Glomerular endothelial cell (primary cell): ENCODE measurements around the gene ARHGDIG. TPM values are rescaled to one million over a fixed set of nuclear protein-coding genes. Genes with fewer than 3 reads are reported as not detected.

Source experiments
- DNase-seq: peaks from one replicate; pipeline ENCODE4 v3.0.0-alpha.2; 2011; ENCODE audit warnings: low read depth, low spot score; ENCODE audit errors: extremely low read depth
- total RNA-seq: library from RNA; depleted of rRNA; stranded (reverse); fragments of >200 nt; gene quantifications from 2 replicates; pipeline ENCODE4 v1.2.3, GENCODE V29; 2015

Gene ARHGDIG
- total RNA-seq, 1 donor from 2014 or later: 0.64 TPM

DNA sequence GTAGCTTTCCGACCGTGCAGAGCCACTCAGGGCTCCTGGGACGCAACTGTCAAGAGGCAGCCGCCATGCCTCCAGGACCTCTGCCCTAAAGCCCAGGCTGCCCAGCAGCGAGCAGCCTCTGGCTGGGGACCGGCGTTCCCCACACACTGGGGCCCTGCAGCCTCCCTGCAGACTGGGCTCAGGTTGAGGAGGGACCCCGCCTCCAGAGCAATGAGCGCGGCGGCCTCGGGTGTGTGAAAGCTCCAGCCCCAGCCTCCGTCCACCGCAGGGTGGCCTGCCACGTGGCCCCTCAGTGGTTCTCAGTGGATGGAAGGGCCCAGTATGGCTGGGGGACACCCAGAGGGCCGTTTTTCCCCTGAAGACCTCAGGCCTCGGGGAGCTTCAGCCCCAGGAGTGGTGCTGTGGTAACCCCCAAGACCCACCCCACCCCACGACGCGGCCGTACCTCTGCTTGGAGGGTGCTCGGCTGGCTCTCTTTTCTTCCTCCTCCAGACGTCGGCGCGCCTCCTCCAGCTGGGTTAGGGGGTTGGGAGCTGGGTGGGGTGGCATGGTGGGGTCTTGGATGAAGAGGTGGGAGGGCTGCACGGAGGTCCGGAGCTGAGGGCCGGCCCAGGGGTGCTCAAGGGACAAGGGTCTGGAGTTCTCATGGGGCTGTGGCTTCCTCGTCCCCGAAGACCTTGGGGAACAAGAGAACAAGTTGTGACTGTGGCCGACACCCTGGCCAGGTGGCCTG, 12.8 kb downstream of the ARHGDIG start:
- DNase-seq: no peak

DNA sequence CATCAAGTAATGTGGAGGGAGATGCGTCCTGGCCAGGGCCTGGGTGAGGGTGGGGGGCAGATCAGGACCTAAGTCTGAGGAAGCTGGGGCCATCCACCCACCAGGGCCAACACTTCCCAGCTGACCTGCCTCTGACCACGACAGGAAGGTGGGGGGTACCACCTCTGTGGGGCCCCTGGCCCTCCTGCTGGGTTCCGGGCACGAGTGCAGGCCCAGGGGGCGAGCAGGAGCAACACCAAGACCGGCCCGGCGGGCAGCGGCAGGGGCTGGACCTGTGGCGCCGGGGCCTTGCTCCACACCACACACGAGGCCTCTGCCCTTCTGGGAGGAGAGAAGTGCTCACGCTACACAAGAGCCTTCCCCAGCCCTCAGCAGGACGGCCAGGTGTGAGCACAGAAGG, 15.9 kb downstream of the ARHGDIG start:
- no peak for DNase-seq

DNA sequence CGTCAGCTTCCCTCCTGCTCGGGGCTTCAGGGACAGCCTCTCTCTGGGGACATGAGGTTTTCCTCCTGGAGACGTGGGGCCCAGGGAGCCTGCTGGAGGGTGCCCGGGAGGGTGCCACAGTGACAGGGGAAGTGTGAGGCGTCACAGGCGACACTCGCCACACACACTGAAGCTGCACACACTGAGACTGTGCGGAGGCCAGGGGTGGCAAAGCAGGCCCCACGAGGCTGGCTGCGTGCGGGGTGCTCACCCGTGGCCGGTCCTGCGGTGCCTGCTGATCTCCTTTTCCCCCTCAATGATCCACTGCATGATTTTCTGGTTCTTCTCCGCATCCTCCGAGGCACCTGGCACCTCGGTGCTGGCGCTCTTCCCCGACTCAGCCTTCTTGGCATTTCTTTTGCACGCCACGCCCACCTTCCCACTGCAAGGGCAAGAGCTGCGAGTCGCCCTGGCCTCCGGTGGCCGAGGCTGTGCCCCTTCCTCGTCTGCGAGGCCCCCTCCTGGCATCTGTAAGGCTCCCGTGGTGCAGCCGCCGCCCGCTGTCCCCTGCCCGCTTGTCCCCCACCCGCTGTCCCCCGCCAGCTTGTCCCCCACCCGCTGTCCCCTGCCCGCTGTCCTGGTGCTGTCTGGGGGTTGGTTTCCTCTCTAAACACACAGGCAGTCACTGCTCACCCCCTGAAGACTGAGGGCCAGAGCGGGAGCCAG, 16.6 kb downstream of the ARHGDIG start:
- DNase-seq: no peak

DNA sequence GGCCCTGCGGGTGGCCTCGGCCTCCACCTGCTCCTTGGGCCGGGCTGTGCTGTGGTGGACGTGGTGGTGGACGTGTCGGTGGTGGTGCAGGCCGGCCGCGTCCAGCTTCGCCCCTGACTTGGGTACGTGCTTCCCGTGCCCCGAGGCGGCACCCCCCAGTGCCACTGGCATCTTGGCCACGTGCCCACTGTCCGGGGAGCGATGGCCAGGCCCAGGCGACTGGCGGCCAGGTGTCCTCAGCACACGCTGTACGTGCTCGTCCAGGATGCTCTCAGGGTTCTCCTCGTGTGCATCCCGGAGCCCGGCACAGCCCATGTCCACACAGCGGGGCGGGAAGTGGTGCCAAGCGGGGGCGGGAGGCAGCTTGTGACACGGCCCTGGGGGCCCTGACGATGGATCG, 17.4 kb downstream of the ARHGDIG start:
- no peak for DNase-seq

DNA sequence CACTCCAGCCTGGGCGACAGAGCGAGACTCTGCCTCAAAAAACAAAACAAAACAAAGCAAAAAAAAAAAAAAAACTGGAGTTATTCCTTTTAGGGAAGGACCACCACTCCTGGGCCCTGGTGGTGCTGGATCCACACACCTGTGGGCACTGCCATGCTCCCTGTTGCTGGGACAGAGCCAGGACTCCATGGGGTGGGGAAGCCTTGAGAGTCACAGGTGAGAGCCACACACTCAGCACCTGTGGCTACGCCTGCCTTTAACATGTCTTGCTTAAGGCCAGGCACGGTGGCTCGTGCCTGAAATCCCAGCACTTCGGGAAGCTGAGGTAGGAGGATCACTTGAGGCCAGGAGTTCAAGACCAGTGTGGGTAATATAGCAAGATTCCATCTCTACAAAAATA, 20.8 kb downstream of the ARHGDIG start:
- DNase-seq: no peak

DNA sequence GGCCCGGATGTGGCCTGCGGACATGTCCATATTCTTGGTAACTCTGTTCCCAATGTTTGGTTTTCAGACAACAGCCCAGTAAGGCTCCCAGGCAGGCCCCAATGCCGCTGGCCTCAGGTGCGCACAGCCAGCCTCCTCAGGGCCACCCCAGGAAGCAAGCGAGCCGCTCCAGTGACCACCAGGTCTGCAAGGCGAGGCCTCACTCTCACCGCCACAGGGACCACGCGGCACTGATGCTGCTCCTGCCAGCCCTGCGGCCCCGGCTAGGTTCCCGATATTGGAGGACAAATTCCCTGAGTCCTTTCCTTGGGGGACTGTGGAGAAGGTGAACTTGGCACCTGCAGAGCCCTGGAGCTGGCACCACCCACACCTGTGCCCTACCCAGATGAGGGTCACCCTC, 21.6 kb downstream of the ARHGDIG start:
- DNase-seq: no peak

DNA sequence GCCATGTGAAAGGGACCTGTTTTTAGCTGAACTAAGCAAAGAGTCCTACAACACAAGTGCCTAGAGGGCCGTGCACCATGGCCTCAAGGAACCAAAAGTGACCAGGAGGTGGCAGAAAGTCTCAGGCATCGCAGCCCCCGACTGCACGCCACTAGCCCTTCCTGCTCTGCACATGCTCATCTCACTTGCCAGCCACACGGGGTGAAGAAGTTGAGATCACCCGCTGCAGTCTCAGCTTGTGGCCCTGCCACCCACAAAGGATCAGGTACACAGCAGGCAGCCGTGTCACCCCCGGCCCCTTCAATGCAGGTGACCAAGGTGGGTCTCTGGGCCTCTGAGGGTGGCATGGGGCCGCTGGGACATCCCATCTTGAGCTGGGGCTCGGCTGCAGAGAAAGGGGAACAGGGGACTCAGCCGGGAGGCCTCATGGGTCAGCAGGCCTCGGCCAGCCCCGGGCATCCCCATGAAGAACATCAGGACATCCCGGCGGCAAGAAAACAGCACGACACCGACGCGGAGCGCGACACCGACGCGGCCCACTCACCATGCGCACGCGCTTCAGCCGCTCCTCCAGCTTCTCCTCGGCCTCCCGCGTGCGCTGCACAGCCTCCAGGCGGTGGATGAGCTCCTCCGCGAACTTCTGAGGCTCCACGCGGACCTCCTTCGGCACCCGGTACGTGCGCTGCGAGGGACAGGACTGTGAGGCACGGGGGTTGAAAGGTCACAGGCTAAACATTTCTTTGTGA, 23.5 kb downstream of the ARHGDIG start:
- no peak for DNase-seq

DNA sequence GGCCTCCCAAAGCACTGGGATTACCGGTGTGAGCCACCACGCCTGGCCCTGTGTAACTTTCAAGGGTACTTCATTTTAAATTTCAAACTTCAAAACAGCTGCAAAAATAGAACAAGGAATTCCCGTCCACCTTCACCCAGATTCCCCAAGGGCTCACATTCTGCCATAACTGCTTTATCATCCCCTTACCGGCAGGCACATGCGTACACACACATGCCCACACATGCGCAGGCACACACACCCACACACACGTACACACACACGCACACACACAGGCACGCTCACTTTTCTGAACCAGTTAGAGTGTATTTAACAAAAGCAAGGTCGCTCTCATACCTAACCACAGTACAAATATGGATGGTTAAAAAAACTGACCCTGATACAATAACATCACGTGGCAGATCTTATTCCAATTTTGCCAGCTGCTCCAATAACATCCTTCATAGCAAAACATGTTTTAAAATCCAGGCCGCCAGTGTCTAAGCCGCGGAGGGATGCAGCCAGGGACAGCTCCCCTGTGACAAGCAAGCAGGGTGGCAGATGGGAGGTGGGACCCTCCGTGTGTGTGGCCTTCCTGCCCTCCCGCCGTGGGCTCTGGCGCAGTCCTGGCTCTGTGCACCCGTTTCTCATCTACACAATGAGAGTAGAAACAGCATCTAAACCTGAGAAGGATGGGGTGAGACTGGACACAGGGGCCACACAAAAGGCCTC, 25.7 kb downstream of the ARHGDIG start:
- no peak for DNase-seq

DNA sequence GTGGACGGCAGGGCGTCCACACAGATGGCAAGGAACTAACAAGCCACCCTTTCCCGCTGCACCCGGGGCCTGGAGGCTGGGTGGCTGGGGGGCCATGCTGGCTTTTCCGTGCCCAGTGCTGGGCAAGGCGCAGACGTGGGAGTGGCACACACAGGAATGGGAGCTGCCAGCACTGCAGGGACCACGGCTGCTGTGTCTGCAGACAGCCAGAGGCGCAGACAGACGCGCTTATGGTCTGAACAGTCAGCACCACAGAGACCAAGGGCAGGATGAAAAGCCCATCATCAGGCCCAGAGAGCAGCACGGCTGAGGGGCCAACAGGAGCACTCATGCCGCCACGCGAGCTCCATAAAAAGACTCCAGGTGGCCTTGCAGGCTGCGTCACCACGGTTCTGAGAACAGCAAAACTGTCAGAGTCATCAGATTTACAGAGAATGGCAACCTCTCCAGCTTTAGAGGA, 26.6 kb downstream of the ARHGDIG start:
- DNase-seq: no peak

DNA sequence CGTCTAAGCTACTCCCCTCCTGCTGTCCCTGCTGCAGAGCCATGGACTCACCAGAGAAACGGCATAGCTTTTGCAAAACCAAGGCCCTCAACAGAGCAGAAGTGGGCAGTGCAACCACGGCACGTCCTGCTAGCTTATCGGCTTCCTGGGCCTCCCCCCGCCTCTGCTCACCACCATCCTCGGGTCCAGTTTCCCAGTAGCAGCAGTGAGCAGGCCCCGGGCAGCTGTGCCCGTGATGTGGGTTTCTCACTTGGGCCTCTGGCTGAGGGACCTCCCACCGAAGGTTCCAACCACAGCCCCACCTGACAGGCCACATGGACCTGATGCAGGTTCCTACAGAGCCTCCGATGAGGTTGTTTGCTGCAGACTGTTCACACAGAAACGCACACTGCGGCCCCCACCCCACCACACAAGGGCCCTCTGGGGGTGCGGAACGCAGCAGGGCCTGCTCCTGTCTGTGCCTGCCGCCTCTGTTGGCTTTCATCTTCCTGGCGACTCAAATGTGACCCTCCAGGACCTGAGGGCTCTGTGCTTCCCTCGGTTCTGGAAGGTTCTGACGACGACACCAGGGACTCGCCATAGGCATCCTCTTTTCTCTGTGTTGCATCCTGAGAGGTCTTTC, 27.4 kb downstream of the ARHGDIG start:
- no peak for DNase-seq

DNA sequence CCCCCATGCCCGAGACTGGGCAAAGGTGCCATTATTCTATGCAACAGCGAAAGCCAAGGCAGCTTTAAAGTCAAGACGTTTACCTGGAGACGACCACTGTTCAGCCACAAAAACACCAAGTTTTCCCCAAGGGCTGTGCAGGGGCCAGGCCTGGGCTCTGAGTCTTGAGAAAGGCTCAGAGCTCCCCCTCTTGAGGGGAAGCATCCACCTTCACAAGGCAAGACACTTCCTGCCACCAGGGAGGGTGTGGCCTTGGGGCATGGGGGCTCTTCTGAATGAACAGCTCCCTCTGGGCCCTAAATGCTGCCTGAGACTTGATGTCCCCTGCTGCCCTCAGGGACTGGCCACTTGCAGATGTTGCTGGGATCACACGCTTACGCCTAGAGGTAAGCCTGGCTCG, 29.1 kb downstream of the ARHGDIG start:
- DNase-seq: no peak

DNA sequence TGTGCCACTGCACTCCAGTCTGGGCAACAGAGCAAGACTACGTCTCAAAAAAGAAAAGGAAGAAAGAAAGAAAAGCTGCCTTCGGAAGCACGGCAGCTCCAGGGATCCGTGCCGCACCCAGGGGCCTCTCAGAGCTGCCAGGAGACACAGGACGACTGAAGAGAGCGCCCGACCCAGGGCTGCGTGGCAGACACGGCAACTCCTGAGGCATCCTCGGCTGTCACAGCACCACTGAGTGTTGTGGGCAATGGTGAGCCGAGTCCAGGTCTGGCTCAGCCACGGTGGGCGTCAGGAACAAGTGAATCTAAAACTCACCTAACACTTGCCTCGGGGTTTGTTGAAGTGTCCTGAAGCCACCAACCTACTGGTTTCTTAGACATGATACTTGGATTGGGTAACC, 31.3 kb downstream of the ARHGDIG start:
- DNase-seq: no peak

DNA sequence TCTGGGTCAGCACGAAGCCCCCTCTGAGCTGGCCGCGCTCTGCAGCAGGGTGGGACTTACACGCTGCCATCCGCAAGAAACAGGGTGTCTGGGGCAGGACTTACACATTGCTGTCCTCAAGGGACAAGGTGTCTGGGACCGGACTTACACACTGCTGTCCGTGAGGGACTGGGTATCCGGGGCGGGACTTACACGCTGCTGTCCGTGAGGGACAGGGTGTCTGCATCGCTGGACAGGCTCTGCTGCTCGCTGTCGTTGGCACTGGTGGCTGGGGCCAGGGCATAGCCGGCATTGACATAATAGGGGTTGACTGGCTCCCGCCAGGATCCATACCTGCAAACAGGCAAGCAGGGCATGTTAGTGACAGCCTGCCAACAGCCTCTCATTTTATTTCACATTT, 34.0 kb downstream of the ARHGDIG start:
- DNase-seq: no peak

DNA sequence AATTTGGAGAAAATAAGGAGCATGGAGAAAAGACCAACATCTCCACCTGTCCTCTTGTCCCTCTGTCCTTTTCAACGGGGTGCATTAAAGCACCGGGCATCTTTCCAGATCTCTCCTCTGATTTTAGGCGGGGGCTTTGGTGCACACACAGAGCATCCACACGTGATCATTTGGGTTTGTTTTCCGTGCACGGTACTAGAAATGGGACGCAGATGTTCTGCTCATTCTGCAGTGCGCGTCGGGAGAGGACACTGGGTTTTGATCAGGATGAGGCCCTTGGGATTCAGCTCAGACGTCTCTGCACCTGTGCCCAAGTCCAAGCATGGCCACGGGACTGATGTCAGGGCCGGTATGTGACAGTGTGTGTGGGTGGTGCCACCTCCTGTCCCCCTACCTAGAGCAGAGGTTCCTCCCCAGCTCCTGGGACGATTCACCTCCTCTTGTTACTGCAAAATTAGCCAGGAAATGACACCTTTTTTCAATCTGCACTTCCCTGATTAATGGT, 34.5 kb downstream of the ARHGDIG start:
- DNase-seq: no peak

DNA sequence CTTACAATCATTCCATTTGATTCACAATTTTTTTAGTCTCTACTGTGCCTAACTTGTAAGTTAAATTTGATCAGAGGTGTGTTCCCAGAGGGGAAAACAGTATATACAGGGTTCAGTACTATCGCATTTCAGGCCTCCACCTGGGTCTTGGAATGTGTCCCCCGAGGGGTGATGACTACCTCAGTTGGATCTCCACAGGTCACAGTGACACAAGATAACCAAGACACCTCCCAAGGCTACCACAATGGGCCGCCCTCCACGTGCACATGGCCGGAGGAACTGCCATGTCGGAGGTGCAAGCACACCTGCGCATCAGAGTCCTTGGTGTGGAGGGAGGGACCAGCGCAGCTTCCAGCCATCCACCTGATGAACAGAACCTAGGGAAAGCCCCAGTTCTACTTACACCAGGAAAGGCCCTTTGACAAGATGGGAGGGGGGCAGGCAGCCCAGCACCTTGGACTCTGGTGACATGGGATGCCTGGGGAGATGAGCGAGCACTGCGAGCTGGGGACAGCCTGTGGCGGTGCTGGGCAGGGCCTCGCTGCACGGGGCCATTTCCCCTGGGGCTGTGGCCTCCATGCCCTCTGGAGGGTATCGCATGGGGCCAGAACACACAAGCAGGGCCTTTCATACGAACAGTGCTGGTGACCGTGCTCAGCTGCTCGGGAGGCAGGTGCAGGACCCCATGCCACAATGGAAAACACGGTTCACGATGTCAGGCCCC, 36.5 kb downstream of the ARHGDIG start:
- DNase-seq: no peak

DNA sequence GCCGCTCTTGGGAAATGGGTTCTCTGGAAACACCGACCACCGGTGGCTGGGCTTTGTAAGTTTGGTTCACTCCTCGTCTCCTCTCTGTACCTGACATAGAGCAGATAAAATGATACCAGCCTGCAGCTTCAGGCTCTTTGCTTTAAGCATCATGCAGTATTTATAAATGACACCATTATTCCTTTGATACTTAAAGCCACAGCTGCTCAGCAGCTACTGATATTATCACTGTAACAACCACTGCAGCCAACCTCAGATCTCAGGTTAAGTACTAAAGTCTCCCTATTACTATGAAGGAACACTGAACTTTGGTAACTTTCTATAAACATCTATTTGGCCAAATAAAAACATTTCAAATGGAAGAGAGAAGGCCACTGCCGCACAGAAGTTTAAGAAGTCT, 37.2 kb downstream of the ARHGDIG start:
- DNase-seq: no peak

DNA sequence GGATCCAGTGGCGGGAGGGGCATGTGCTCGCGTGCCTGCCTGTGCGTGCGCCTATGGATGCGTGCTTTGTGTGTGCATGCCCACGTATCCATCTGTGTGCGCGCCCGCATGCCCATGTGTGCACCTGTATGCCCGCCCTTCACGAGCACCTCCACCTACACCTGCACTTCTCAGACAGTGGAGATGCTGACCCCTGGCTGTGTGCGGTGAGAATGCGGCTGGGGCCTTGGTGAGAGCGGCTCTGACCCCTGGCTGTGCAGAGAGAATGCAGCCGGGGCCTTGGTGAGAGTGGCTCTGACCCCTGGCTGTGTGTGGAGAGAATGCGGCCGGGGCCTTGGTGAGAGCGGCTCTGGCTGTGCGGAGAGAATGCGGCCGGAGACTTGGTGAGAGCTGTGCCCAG, 38.2 kb downstream of the ARHGDIG start:
- no peak for DNase-seq

DNA sequence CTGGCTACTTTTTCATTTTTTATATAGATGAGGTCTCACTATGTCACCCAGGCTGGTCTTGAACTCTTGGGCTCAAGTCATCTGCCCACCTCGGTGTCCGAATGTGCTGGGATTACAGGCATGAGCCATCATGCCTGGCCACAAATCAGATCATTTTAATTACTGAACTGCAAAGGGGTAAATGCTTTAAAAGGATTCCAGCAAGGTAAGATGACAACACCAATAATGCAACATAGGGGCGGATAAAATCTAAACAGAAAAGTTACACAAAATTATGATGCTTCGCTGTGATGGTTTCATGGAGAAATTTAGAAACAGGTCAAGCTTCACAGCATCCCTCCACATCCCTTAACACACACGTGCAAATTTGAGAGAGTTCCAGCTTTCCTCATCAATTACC, 39.8 kb downstream of the ARHGDIG start:
- no peak for DNase-seq

DNA sequence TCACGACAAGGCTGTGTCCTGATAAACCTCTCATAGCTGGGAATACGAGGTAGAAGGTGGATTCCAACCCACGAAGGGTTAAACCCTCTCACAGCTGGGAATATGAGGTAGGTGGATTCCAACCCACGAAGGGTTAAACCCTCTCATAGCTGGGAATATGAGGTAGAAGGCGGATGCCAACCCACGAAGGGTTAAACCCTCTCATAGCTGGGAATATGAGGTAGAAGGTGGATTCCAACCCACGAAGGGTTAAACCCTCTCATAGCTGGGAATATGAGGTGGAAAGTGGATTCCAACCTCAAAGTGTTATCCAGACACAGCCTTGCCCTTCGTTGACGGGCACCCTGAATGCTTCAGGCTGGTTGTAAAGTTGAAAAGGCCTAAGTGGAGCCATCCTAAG, 41.1 kb downstream of the ARHGDIG start:
- no peak for DNase-seq
